ENCODE data around the gene ZBTB37.
A peak's percentile ranks its signal among the peaks of the same experiment; 100 is the strongest.
"Not testable (repeated sequence)": the region's sequence is repeated elsewhere in the genome, so short reads cannot be mapped to it uniquely, and the experiment has no call there.

The ZBTB37 gene, protein sequence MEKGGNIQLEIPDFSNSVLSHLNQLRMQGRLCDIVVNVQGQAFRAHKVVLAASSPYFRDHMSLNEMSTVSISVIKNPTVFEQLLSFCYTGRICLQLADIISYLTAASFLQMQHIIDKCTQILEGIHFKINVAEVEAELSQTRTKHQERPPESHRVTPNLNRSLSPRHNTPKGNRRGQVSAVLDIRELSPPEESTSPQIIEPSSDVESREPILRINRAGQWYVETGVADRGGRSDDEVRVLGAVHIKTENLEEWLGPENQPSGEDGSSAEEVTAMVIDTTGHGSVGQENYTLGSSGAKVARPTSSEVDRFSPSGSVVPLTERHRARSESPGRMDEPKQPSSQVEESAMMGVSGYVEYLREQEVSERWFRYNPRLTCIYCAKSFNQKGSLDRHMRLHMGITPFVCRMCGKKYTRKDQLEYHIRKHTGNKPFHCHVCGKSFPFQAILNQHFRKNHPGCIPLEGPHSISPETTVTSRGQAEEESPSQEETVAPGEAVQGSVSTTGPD

DNA sequence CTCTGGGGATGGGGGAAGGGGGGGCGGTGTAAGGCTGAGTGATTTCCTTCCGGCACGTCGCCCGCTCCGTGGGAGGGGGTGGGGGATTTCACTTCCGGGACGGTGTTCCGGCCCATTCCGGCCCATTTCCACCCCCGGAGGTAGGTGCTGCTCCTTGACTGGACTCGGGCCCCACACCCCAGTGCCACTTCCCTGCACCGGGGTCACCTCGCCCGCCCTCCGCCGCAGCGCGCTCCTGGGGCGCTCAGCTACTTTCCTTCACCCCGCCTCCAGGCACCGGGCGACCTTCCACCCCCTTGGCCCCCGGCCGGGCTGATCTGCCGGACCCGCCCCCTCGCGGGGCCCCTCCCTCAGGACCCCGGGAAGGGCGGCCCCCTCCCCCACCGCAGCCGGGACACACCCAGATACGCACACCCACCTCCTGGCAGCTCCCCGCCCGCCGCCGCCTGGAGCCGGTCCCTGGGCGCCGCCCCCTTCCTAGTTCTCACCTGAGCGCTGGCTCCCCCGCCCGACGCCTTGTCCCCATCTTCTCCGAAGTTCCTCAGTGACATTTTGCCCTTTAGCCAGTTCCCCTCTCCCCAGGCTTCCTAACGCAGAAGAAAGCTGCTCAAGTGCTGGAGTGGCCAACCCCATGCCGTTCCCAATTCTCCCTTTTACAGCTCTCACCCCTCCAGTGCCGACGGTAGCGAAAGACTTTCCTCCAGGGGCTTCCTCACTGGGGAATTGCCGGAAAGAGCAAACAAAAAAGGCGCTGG is at the start of gene ZBTB37:
TSS of gene ZBTB37 (plus strand) at position 115 of the 755 bp plus-strand sequence. CDS start 1,846 bp downstream, outside the sequence.
- no peak for DNase-seq (ENCODE audit: low read depth)

DNA sequence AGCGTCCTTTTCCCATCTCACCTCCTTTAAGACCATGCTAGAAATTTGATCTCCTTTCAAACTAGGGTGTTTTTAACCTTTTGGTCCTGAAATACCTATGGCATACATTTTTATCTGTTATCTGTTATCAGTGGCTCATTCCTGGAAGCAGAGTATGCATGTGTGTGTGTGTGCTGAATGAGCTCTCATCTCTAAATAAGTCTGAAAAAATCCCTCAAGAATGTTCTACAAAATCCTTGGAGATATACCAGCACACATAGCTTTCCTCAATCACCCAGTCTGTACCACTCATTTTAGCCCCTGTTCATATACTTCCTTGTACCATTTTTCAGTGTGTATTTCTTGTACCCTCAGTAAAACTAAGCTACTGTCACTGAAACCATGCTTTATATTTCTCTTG is 49.7 kb upstream of the ZBTB37 start:
- no peak for DNase-seq (ENCODE audit: low read depth)

DNA sequence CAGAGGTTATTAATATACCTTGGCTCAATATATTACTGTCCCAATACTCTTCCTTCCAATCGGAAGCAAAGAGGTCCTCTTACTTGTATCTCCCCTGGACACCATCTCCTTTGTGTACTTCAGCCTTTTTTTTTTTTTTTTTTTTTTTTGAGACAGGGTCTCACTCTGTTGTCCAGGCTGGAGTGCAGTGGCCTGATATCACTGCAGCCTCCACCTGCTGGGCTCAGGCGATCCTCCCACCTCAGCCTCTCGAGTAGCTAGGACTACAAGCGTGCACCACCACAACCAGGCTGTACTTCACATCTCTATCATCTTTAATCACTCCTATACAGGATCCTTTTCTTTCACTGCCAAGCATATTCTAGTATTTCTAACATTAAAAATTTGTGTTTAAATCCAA is 46.5 kb upstream of the ZBTB37 start:
- no peak for DNase-seq (ENCODE audit: low read depth)

DNA sequence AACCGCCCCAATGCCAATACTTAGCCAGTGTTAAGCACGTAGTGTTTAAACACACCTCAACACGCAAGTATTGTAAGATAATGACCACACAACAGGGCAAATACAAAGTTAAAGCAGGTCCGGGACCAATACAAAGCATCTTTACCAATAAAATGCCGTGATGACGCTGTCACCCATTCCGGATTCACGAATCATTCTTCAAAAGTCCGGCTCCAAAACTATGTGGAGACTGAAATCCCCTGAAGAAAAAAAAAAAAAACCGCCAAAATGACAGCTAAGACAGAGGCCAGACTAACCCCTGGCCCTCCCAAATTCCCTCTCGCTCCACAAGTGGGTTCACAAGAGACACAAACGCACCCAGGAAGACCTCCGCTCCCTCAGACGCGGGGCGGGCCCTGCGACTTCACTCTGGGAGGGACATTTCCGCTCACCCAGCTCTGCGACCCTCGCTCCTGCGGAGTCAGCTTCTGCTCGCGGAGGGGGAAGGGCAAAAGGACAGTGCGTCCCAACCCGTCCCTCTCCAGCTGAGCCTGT is 44.3 kb upstream of the ZBTB37 start:
- DNase-seq (ENCODE audit: low read depth) = no peak

DNA sequence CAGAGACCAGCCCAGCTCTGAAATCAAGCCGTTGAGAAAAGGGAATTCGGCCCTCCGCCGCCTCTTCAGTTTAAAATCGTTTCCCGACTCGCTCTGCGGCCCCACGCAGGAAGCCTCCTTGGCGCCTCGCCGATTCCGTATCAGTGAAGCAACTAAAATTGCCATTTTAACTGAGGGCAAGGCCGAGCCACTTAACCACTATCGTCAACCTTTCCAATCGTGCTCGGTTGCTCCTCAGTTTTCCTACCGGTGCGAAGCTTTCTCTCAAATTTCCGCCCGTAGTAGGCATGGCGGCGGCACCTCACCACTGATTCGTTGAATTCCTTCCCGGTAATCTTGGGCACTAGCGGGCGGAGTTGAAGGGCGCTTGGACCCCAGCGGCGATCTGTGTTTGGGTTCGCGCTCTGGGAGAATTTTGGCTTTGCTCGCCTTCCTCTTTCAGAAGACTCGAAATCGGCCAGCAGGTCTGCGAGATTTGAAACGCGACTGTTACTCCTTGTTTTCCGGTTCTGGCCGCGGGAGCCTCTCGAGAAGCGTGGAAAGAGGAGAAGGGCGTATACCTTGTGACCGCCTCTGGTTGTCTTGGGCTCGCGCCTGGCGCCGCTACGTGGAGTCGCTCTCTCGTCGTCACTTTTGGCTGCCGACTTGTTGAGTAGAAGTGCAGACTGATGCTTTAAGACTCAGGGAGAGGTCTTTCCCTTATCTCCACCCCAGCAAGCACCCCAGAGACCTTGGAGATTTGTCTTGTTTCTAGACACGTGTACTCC is 43.7 kb upstream of the ZBTB37 start, which contains the start of the genes CENPL and DARS2:
TSS of gene CENPL (minus strand) at position 569 of the 767 bp plus-strand sequence. CDS start 13,584 bp downstream, outside the sequence.
TSS of gene DARS2 (plus strand) at position 359 of the 767 bp plus-strand sequence. CDS start 557 bp downstream, outside the sequence.
- DNase-seq (ENCODE audit: low read depth) = peak; percentile 93

DNA sequence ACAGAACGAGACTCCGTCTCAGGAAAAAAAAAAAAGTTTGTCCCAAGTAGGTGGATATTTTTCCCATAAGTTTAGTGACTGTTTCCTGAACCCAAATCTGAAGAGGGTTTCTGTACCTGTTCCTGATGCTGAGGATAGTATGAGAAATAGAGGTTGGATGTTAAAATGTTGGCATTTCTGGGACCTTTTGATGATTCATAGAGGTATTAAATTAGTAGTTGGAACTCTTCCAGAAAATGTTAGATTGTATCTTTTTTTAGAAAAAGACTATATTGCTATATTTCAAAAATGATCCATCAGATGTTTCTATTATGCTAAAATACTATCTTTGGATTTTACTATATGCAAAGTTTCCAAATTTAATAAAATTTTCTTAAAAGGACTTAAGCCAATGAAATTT is 40.6 kb upstream of the ZBTB37 start:
- DNase-seq (ENCODE audit: low read depth) = no peak

DNA sequence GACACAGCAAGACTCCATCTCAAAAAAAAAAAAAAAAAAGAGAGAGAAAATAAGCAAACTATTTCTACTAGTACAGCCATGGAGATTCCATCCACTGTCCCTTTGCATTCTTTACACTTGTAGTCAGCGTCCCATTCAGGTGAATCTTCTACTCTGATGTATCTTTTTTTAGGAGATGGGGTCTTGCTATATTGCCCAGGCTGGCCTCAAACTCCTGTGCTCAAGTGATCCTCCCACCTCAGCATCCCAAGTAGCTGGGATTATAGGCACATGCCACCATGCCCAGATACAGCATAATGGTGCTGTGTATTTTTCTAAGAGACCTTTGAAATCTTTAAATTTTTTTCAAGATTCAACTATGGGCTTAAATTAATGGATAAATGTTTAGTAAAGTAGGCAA is 35.4 kb upstream of the ZBTB37 start:
- DNase-seq (ENCODE audit: low read depth) = no peak

DNA sequence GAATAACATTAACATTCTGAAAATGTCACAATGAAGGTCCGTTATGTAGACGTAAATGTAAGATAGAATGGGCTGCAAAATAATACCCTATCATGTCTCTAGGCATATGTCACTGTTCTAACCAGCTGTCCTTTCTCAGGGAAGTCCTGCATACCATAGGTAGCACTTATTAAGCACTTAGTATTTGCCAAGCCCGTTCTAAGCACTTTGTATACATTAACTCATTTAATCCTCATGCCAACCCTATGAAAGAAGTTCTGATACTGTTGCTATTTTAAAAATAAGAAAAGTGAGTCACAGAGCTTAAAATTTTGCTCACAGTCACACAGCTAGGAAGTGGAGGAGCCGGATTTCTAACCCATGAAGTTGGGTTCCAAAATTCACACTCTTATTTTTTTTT is 16.1 kb upstream of the ZBTB37 start:
- no peak for DNase-seq (ENCODE audit: low read depth)

DNA sequence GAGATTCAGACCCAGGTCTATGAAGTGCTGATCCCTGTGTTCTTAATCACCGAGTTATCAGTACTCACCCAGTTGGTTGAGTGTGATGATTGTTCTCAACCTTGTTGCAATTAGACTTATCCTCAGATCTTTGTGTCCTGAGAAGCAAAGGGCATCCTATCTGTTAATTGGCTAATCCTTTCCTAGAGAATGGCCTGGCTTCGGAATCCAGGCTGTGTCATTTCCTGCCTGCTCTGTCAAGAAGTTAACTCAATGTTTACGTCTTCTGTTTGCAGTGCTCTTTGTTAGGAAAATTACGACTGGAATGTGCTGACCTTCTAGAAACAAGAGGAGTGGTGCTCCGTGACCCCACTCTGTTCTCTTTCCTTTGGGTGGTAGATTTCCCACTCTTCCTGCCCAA is 15.1 kb upstream of the ZBTB37 start:
- peak; percentile 32 for DNase-seq (ENCODE audit: low read depth)

DNA sequence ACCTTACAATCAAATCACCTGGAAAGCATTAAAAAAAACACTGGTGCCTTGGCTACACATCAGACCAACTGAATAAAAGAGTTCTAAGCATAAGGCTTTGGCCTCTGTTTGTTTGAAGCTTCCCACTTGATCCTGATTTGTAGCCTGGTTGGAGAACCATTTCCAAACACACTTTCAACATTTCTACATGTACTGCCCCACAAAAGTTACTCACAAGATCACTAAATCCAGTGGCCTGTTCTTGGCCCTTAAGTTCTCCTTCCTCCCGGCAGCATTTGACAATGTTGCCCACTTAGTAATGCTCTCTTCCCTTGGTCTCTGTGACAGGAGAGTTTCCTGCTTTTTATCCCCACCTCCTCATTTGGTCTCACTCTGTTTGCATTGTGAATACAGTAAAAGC is 12.2 kb upstream of the ZBTB37 start:
- DNase-seq (ENCODE audit: low read depth) = no peak

DNA sequence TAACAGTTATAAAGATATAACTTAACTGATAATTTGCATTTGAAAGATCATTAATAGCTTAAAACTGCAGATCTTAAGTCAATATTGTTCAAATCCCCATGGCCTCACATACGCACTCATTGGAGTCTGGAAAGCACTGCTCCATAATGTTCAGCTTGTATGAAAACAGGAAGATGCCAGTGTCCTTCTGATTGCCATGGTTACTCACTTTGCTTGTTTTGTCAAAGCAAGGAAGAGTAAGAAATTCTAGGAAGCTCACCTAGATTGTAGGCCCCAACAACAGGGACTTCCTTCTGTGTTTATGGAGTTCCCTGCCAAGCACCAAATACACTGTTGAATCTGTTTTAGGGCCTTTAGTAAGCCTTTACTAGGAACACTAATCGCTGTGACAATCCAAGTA is 11.3 kb upstream of the ZBTB37 start:
- no peak for DNase-seq (ENCODE audit: low read depth)

DNA sequence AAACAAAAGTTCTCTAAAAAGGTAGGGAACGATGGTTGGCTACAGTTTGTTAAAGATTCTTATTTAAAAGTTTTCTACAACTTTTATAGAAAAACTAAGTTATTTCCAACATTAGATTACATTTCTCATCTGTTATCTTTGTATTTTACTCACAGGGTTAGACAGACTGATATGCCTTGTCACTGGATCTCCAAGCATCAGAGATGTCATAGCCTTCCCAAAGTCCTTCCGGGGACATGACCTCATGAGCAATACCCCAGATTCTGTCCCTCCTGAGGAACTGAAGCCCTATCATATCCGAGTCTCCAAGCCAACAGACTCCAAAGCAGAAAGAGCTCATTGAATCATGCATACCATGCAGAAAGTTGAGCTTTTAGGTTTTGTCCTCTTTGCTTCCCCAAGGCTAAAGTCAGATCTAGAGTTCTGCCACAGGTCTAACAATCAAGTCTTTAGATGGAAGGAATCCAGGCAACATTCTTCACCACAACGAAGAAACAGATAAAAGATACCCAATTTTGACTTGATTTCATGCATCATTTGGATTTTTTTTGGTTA is 10.7 kb upstream of the ZBTB37 start:
- DNase-seq (ENCODE audit: low read depth) = no peak

DNA sequence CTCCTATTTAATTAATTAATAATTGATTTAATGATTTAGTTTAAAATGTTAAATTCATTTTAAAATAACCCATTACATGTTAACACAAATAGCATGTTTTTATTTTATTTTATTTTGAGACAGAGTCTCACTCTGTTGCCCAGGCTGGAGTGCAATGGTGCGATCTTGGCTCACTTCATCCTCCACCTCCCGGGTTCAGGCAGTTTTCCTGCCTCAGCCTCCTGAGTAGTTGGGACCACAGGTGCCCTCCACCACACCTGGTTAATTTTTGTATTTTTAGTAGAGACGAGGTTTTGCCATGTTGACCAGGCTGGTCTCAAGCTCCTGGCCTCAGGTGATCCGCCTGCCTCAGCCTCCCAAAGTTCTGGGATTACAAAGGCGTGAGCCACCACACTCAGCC is 8.6 kb upstream of the ZBTB37 start:
- DNase-seq (ENCODE audit: low read depth) = not testable (repeated sequence)

DNA sequence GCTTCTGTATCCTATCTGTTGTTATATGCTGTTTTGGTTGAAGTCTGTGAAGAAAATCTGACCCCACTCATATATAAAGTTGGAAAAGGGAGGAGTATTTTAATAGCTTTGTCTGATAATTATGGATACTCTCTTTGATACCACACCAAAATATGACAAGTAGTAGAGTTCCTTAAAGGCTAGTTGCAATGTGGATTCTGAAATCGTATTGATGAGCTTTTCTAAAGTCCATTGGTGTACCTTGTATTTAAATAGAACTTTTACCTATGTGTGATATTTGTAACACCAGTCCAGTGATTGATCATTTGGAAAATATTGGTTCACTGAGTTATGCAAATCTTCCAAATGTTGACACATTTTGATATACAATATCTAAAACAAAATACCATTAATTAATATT is 8.1 kb upstream of the ZBTB37 start:
- no peak for DNase-seq (ENCODE audit: low read depth)

DNA sequence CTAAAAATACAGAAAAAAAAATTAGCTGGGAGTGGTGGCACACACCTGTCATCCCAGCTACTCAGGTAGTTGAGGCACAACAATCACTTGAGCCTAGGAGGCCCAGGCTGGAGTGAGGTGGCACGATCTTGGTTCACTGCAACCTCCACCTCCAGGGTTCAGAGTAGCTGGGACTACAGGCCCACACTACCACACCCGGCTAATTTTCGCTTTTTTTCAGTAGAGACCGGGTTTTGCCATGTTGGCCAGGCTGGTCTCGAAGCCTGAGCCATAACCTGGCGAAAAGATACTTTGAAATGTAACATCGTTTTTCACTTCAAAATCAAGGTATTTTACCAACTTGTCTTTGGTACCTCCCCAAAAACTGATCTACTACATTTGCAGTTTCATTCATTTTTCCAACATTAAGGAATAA is 6.4 kb upstream of the ZBTB37 start:
- no peak for DNase-seq (ENCODE audit: low read depth)

DNA sequence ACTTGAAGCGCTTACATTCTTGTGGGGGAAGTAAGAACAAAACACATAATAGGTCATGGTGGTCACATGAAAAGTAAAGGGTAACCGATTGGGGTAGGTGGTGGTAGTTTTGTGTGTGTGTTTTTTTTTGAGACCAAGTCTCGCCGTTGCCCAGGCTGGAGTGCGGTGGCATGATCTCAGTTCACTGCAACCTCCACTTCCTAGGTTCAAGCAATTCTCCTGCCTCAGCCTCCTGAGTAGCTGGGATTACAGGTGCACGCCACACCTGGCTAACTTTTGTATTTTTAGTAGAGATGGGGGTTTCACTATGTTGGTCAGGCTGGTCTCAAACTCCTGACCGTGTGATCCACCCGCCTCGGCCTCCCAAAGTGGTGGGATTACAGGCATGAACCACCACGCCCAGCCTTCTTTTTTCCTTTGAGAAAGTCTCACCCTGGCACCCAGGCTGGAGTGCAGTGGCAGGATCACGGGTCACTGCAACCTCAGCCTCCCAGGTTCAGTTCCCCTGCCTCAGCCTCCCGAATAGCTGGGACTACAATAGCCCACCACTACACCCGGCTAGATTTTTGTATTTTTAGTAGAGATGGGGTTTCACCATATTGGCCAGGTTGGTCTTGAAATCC is 5.9 kb upstream of the ZBTB37 start:
- not testable (repeated sequence) for DNase-seq (ENCODE audit: low read depth)

DNA sequence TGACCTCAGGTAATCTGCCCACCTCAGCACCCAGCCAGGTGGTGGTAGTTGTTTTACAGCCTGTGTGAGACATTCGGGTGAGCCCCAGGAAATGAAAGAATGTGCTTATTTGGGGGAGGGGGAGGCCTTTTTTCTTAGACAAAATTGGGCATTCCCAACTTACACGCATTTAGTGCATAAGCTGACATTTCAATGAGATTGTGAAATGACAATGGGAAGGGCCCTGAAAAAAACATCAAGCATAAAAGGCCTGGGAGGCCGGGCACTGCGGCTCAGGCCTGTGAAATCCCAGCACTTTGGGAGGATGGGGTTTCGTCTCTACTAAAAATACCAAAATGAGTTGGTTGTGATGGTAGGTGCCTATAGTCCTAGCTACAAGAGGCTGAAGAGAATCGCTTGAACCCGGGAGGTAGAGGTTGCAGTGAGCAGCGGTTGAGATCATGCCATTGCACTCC is 5.4 kb upstream of the ZBTB37 start:
- DNase-seq (ENCODE audit: low read depth) = no peak

DNA sequence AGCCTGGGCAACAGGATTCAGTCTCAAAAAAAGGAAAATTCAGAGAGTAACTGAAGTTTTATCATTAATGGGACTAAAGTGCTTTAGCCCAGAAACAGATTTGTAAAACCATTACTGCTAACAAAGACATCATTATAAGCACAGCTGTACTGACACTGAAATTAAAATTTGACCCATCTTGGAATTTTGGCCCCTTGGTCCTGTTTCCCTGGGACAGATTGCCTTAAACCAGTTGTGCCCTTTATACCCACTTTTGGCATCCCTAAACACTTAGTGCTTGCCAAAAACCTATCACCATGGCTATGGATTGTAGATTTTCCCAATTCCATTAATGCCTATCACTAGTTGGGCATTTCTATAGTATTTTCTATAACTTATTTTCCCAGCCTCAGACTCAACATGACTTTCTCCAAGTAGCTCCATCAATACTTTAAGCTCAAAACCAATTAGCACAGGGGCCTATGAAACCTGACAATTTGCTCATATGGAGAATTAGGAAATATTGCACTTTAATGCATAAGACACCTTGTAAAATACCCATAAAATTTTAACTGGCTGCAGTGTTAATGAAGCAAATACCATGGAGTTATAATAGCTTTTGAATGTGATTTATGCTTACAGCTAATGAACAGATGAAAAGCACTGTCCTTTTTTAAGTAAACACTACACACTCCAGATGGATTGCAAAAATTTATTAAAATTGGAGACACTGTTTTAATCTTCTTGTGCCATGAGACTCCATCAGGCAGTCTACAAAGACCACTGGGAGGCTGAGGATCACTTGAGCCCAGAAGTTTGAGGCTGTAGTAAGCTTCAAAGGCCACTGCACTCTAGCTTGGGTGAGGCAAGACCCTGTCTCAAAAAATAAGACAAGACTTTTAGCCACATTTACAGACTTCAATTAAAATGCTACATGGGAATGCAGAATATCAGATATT is 4.7 kb upstream of the ZBTB37 start:
- DNase-seq (ENCODE audit: low read depth) = no peak

DNA sequence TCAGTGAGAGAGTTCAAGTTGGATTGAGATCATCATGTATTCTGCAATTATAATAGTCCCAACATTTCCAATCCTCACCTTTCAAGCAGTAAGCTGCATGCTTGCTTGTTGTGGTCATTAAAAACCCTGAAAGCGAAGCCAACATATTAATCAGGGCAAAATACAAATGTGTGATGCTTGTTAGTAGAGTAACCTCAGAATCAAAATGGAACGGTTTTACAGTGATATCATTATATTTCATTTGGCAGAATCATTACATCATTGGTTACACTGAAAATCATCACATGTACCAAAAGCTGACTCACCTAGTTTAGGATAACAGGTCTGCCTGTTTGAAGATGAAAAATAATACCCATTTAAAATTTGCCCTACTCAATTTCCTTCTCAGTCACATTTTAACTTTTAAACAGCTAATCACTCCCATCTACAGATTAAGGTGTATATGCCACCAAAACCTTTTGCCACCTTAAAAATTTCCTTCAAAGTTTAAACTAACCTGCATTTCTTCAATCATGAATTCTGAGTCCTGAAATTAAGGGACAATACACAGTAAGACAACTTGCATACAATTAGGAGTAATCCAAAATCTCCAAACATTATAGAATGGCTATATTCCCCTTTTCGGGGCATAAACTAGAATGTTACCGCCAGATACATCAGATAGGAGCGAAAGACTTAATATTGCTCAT is 3.9 kb upstream of the ZBTB37 start:
- DNase-seq (ENCODE audit: low read depth) = no peak
